Ureter (tissue), 1 donor: ENCODE measurements around the gene AARS1. TPM values are rescaled to one million over a fixed set of nuclear protein-coding genes. Genes with fewer than 3 reads are reported as not detected.
"Not testable (repeated sequence)": the region's sequence is repeated elsewhere in the genome, so short reads cannot be mapped to it uniquely, and the experiment has no call there.

Source experiments
- DNase-seq: peaks from one replicate; pipeline ENCODE4 v3.0.0-alpha.2; 2020; ENCODE audit warnings: low spot score
- total RNA-seq: library from RNA; stranded (reverse); gene quantifications from one replicate; pipeline ENCODE4 v1.2.4, GENCODE V29; 2023
- donor health status: DM: yes; HTN: yes; CAD: no.

Gene AARS1
- total RNA-seq, 1 donor from 2014 or later, result 155 TPM

- DNase-seq, result no peak
Observed at GRCh38 chr16:70271696-70272095, 17.6 kb downstream of the AARS1 start.

- no peak for DNase-seq
Observed at GRCh38 chr16:70270176-70270575, 19.1 kb downstream of the AARS1 start.

GRCh38 chr16:70269471-70269870 is 19.8 kb downstream of the AARS1 start:
- DNase-seq, result no peak

- not testable (repeated sequence) for DNase-seq
Observed at GRCh38 chr16:70267922-70268321, 21.4 kb downstream of the AARS1 start.

GRCh38 chr16:70267516-70267915 is 21.8 kb downstream of the AARS1 start:
- DNase-seq, result no peak

- DNase-seq, result peak; percentile 8
Observed at GRCh38 chr16:70259903-70260302, 29.4 kb downstream of the AARS1 start.

GRCh38 chr16:70258946-70259345 is 30.4 kb downstream of the AARS1 start:
- peak; percentile 35 for DNase-seq

GRCh38 chr16:70258065-70258464 is 31.2 kb downstream of the AARS1 start:
- DNase-seq, result no peak

- no peak for DNase-seq
Observed at GRCh38 chr16:70257391-70257790, 31.9 kb downstream of the AARS1 start.

GRCh38 chr16:70255574-70255973 is 33.7 kb downstream of the AARS1 start:
- DNase-seq, result no peak

GRCh38 chr16:70254965-70255286 is 34.4 kb downstream of the AARS1 start:
- DNase-seq, result no peak

GRCh38 chr16:70254180-70254964 is 34.9 kb downstream of the AARS1 start:
- no peak for DNase-seq

GRCh38 chr16:70253291-70254106 is 35.8 kb downstream of the AARS1 start:
- peak; percentile 45 for DNase-seq

GRCh38 chr16:70252355-70252988 is 36.8 kb downstream of the AARS1 start:
- no peak for DNase-seq

- peak; percentile 93 for DNase-seq
Observed at GRCh38 chr16:70251629-70252354, 37.5 kb downstream of the AARS1 start, which contains the start of gene EXOSC6. EXOSC6 (minus strand) TSS chr16:70251940; CDS start chr16:70251900, 40 bp downstream.

GRCh38 chr16:70250748-70251628 is 38.3 kb downstream of the AARS1 start:
- no peak for DNase-seq

GRCh38 chr16:70249697-70250096 is 39.6 kb downstream of the AARS1 start:
- not testable (repeated sequence) for DNase-seq

GRCh38 chr16:70238773-70239172 is 50.5 kb downstream of the AARS1 start:
- not testable (repeated sequence) for DNase-seq

GRCh38 chr16:70231831-70232230 is 57.5 kb downstream of the AARS1 start:
- DNase-seq, result not testable (repeated sequence)

GRCh38 chr16:70226024-70226423 is 63.3 kb downstream of the AARS1 start:
- not testable (repeated sequence) for DNase-seq

GRCh38 chr16:70225430-70225829 is 63.9 kb downstream of the AARS1 start:
- not testable (repeated sequence) for DNase-seq
